Colonic mucosa (tissue), 4 donors: Measurements from ENCODE around the gene PLVAP. TPM values are rescaled to one million over a fixed set of nuclear protein-coding genes. Genes with fewer than 3 reads are reported as not detected.
A peak's percentile ranks its signal among the peaks of the same experiment; 100 is the strongest.

Source experiments
- DNase-seq: peaks from one replicate; pipeline ENCODE4 v3.0.0-alpha.2; 2020
- H3K27ac ChIP-seq: fragments of 200-600 bp; one replicate; pipeline ENCODE4 v1.8.0; 2021
- H3K27me3 ChIP-seq: fragments of 200-600 bp; one replicate; pipeline ENCODE4 v1.8.0; 2021
- H3K36me3 ChIP-seq: fragments of 200-600 bp; one replicate; pipeline ENCODE4 v1.8.0; 2021
- H3K4me1 ChIP-seq: fragments of 200-600 bp; one replicate; pipeline ENCODE4 v1.8.0; 2021; ENCODE audit warnings: mild to moderate bottlenecking
- H3K4me3 ChIP-seq: fragments of 200-600 bp; one replicate; pipeline ENCODE4 v1.8.0; 2021
- H3K9ac ChIP-seq, 2 donors: one replicate each; pipeline ENCODE4 v1.7.0; 2013; ENCODE audit warnings: control low read depth in 2 of 2, low read depth in 2 of 2, low read length in 2 of 2
- H3K9me3 ChIP-seq: fragments of 200-600 bp; one replicate; pipeline ENCODE4 v1.8.0; 2021
- CTCF ChIP-seq: fragments of 200-600 bp; IDR thresholded peaks from one replicate; pipeline ENCODE4 v1.8.0; 2022; ENCODE audit warnings: antibody characterized with exemption, mild to moderate bottlenecking
- intact Hi-C: fragments of 100-400 bp; cut with DNase I; formaldehyde crosslinking; loops from one replicate; pipeline ENCODE4 v1.14.1; 2022
- total RNA-seq, 2 donors: library from RNA; stranded (reverse); fragmentation: NEBNext Ultra II Directional in 1 of 2; extraction: Animal tissue kit (Norgen Biotek cat#: 25700) in 1 of 2; gene quantifications; one replicate each; pipeline ENCODE4 v1.2.1, GENCODE V29; 2021
- donor health status: healthy.
- donor health status: DM: no; HTN: no; CAD: no.
- donor health status: DM: no; HTN: no; CAD: no.

PLVAP gene
- total RNA-seq, 2 donors from 2014 or later, result 20.8 to 47.1 TPM

GRCh38 chr19:17338433-17339078 lies 38.6 kb downstream of the PLVAP start:
- Histone ChIP-seq H3K9me3 (no peaks in the 10 kb centered on the region), H3K4me1 (peaks cover 17% of the 10 kb centered on the region), H3K9ac (peak overlapping the region in 1 of 2 donors; percentile 97), H3K36me3 (no peaks in the 10 kb centered on the region), H3K27me3 (no peaks in the 10 kb centered on the region), H3K4me3 (peak overlapping the region; percentile 56), H3K27ac (no peak overlapping the region)
- intact Hi-C loops, result no loop called here
- TF ChIP-seq CTCF, result no peak
- DNase-seq, result peak; percentile 23

- no peak for TF ChIP-seq CTCF
- no peaks in the 10 kb centered on the region for H3K9me3 ChIP-seq
- no peaks in the 10 kb centered on the region for H3K27me3 ChIP-seq
- DNase-seq, result peak; percentile 51
- peak overlapping the region; percentile 56 for H3K4me3 ChIP-seq
- H3K36me3 ChIP-seq, result no peaks in the 10 kb centered on the region
- peak overlapping the region; percentile 83 for H3K27ac ChIP-seq
- peak overlapping the region; percentile 90 to 97 for H3K9ac ChIP-seq
- H3K4me1 ChIP-seq, result peaks cover 18% of the 10 kb centered on the region
- intact Hi-C loops, result no loop called here
Measured at GRCh38 chr19:17337675-17338432, 39.3 kb downstream of the PLVAP start.

GRCh38 chr19:17336872-17337674 lies 40.1 kb downstream of the PLVAP start, which contains the start of gene GTPBP3:
TSS of gene GTPBP3 (plus strand) at chr19:17337553. CDS start at chr19:17337612, 59 bp downstream.
- Histone ChIP-seq H3K27me3 (no peaks in the 10 kb centered on the region), H3K4me1 (peaks cover 18% of the 10 kb centered on the region), H3K9me3 (no peaks in the 10 kb centered on the region), H3K27ac (peak within 1 kb of the TSS; percentile 83), H3K4me3 (peak within 1 kb of the TSS; percentile 56), H3K36me3 (no peaks in the 10 kb centered on the region), H3K9ac (peak within 1 kb of the TSS; percentile 90 to 97)
- intact Hi-C loops, result no loop called here
- no peak for TF ChIP-seq CTCF
- DNase-seq, result peak; percentile 98

GRCh38 chr19:17335575-17335974 lies 41.6 kb downstream of the PLVAP start:
- H3K9ac ChIP-seq, result no peak overlapping the region
- no peaks in the 10 kb centered on the region for H3K9me3 ChIP-seq
- no peak overlapping the region for H3K27ac ChIP-seq
- DNase-seq, result no peak
- H3K4me1 ChIP-seq, result peaks cover 18% of the 10 kb centered on the region
- no peak for TF ChIP-seq CTCF
- intact Hi-C loops, result loop anchor here (2.0 kb wide), 1 partner anchor 31 kb away; the partner anchor contains the start of gene MRPL34
- H3K4me3 ChIP-seq, result no peak overlapping the region
- no peaks in the 10 kb centered on the region for H3K36me3 ChIP-seq
- H3K27me3 ChIP-seq, result no peaks in the 10 kb centered on the region
